ENCODE measurements around the gene TMEM132D.

TMEM132D gene

DNA sequence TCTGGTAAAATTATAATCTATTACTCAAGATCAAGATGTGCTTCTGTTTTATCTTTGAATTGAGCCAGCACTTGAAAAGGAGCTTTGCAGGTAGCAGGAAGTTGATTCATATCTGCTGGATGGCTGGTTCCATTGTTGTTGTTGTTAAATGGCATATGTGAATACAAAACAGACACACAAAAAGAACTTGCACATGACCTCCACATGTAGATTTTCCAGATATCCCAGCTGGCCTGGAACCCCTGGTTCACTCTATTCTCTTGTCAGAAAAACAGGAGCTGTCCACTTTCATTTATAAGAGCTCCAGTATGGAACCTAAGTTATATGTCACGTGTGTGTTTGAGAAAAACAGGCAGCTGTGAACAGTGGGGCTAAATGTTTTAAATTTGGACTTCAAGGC, 273.9 kb downstream of the TMEM132D start:
- ATAC-seq (replicated peaks) (no peak), DNase-seq (no peak)
- H3K27me3 Mint-ChIP-seq = peaks cover 0 to 7% of the 10 kb centered on the region in 2 donors
- no peak overlapping the region for H3K27ac Mint-ChIP-seq
- H3K4me1 Mint-ChIP-seq (ENCODE audit: low read depth in 2 of 2) = no peaks in the 10 kb centered on the region
- H3K36me3 Mint-ChIP-seq (ENCODE audit: insufficient read depth) = peaks cover 3% of the 10 kb centered on the region
- H3K4me3 Mint-ChIP-seq = no peak overlapping the region
- no peaks in the 10 kb centered on the region for H3K9me3 Mint-ChIP-seq

- Mint-ChIP-seq H3K27me3 (peaks cover 0 to 4% of the 10 kb centered on the region in 2 donors), H3K4me1 (ENCODE audit: low read depth in 2 of 2) (no peaks in the 10 kb centered on the region), H3K9me3 (peaks cover 4 to 5% of the 10 kb centered on the region in 2 donors), H3K4me3 (no peak overlapping the region), H3K36me3 (ENCODE audit: insufficient read depth) (no peaks in the 10 kb centered on the region), H3K27ac (no peak overlapping the region)
- no peak for ATAC-seq (replicated peaks)
- no peak for DNase-seq
Observed at GRCh38 chr12:129622566-129622965, 281.3 kb downstream of the TMEM132D start.

- H3K36me3 Mint-ChIP-seq (ENCODE audit: insufficient read depth) = no peaks in the 10 kb centered on the region
- H3K27me3 Mint-ChIP-seq = peaks cover 0 to 4% of the 10 kb centered on the region in 2 donors
- no peaks in the 10 kb centered on the region for H3K4me1 Mint-ChIP-seq (ENCODE audit: low read depth in 2 of 2)
- no peak overlapping the region for H3K27ac Mint-ChIP-seq
- ATAC-seq (replicated peaks) (no peak), DNase-seq (no peak)
- H3K9me3 Mint-ChIP-seq = peaks cover 4 to 5% of the 10 kb centered on the region in 2 donors
- no peak overlapping the region for H3K4me3 Mint-ChIP-seq
Observed at GRCh38 chr12:129619271-129619670, 284.6 kb downstream of the TMEM132D start.

DNA sequence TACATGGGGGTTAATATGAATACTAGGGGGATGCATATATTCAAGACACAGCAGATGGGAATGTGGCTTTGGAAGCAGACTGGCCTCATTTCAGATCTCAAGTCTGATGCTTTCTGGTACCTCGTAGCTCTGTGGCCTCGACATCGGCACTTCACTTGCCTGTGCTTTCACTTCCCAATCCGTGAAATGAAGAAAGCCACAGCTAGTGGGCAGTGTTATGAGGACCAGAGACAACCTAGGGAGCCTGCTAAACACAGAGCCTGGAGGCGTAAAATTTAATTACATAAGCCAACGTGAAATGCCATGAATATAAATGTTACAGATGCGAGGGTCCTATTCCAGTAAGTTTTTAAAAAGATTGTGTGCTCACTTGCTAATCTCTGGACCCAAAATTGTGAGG, 286.0 kb downstream of the TMEM132D start:
- H3K4me1 Mint-ChIP-seq (ENCODE audit: low read depth in 2 of 2) = no peaks in the 10 kb centered on the region
- H3K36me3 Mint-ChIP-seq (ENCODE audit: insufficient read depth) = no peaks in the 10 kb centered on the region
- peaks cover 0 to 4% of the 10 kb centered on the region in 2 donors for H3K27me3 Mint-ChIP-seq
- H3K9me3 Mint-ChIP-seq = peaks cover 4 to 5% of the 10 kb centered on the region in 2 donors
- ATAC-seq (replicated peaks) (no peak), DNase-seq (no peak)
- no peak overlapping the region for H3K4me3 Mint-ChIP-seq
- no peak overlapping the region for H3K27ac Mint-ChIP-seq

DNA sequence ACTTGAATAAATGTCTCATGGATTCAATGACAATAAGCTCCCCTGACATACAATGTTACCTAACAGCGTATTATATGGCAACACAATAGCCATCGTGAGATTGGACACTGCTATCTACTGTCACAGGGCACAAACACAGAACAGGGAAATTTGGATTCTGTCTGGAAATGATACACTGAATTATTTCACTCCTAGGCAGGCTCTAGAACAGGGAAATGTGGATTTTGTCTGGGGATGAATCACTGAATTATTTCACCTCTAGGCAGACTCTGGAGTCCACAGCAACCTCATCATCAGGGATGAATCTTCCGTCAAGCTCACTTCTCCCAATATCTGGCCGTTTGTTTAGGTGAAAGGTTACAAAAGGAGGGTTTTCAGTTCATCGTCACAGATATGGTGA, 288.8 kb downstream of the TMEM132D start:
- DNase-seq = no peak
- Mint-ChIP-seq H3K27me3 (no peaks in the 10 kb centered on the region), H3K4me1 (ENCODE audit: low read depth in 2 of 2) (no peaks in the 10 kb centered on the region), H3K27ac (no peak overlapping the region), H3K9me3 (no peaks in the 10 kb centered on the region), H3K36me3 (ENCODE audit: insufficient read depth) (no peaks in the 10 kb centered on the region), H3K4me3 (no peak overlapping the region)
- no peak for ATAC-seq (replicated peaks)

DNA sequence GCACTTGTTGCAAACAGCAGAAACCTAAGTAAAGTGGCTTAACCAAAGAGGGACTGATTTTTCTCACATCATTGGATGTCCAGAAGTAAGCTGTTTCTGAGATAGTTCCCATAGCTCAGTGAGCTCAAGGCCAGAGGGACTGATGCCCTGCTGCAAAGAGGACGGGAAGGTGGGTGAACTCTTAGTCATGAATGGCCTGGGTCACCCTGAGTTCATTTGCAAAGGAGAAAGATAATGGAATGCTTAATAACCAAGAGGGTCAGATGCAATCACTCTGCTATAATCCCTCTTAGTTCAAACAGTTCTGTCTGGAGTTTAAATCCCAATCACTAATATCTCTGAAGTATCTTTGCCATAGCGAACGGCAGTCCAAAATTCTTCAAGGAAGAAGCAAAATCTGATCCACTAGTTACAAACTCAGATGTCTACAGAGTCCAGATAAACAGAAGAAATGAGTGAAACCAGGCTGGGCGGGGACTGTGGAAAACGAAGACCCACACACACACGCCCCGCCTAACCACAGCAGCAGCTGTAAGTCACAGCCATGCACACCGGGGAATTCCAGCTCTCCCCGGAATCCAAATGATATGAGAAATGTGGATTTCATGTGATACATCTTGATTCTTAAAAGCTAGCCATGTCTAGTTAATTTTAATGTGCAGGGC, 289.5 kb downstream of the TMEM132D start:
- Mint-ChIP-seq H3K4me3 (no peak overlapping the region), H3K9me3 (no peaks in the 10 kb centered on the region), H3K27ac (no peak overlapping the region), H3K27me3 (no peaks in the 10 kb centered on the region), H3K36me3 (ENCODE audit: insufficient read depth) (no peaks in the 10 kb centered on the region), H3K4me1 (ENCODE audit: low read depth in 2 of 2) (no peaks in the 10 kb centered on the region)
- ATAC-seq (replicated peaks) (no peak), DNase-seq (no peak)

- Mint-ChIP-seq H3K9me3 (no peaks in the 10 kb centered on the region), H3K27me3 (no peaks in the 10 kb centered on the region), H3K27ac (no peak overlapping the region), H3K36me3 (ENCODE audit: insufficient read depth) (no peaks in the 10 kb centered on the region), H3K4me3 (no peak overlapping the region), H3K4me1 (ENCODE audit: low read depth in 2 of 2) (no peaks in the 10 kb centered on the region)
- ATAC-seq (replicated peaks) (no peak), DNase-seq (no peak)
Observed at GRCh38 chr12:129613314-129613713, 290.5 kb downstream of the TMEM132D start.

DNA sequence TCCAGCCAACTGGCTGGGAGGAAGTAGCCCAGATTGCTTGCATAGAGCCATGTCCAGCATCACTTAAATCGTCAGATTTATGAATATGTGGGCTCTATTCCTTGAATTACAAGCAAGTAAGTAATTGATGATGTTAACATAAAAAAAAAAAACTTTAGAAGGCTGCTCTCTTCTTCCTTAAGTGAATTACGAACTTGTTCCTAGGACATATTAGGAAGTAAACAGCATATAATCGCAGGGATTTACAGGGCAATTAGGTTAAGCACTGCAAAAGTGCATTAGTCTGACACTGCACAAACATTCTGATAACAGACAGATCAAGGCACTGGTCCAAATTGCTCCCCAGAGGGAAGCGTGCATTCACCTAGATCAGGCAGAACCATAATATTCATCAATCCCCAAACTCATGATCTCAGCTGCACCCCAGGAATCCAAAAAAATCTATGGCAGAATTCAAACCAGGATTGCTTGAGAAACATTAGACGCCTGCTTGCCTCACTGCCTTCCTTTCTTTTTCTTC, 293.2 kb downstream of the TMEM132D start:
- Mint-ChIP-seq H3K27me3 (no peaks in the 10 kb centered on the region), H3K36me3 (ENCODE audit: insufficient read depth) (no peaks in the 10 kb centered on the region), H3K27ac (no peak overlapping the region), H3K4me3 (no peak overlapping the region), H3K4me1 (ENCODE audit: low read depth in 2 of 2) (no peaks in the 10 kb centered on the region), H3K9me3 (no peaks in the 10 kb centered on the region)
- ATAC-seq (replicated peaks) (no peak), DNase-seq (no peak)

DNA sequence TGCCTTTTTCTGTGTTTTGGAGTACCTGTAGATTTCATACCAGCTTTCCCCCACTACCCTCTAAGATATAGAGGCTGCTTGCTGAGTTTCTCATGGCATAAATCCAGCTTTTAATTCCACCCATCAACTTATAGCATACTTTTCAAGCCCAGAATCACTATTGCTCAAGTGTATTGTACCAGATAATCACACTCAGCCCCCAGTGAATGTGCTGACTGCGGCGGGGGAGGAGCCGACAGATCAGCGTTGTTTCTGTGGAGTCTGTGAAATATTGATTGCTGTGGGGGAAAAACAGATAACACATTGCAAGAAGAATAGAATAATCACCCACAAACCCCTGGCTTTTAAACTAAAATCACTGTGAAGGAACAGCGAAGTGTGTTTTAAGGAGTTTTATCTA, 296.1 kb downstream of the TMEM132D start:
- ATAC-seq (replicated peaks) = no peak
- H3K27ac Mint-ChIP-seq = no peak overlapping the region
- H3K4me1 Mint-ChIP-seq (ENCODE audit: low read depth in 2 of 2) = no peaks in the 10 kb centered on the region
- H3K9me3 Mint-ChIP-seq = peaks cover 0 to 2% of the 10 kb centered on the region in 2 donors
- H3K27me3 Mint-ChIP-seq = no peaks in the 10 kb centered on the region
- H3K36me3 Mint-ChIP-seq (ENCODE audit: insufficient read depth) = no peaks in the 10 kb centered on the region
- DNase-seq = no peak
- H3K4me3 Mint-ChIP-seq = no peak overlapping the region

- H3K4me1 Mint-ChIP-seq (ENCODE audit: low read depth in 2 of 2) = no peaks in the 10 kb centered on the region
- DNase-seq = no peak
- H3K27me3 Mint-ChIP-seq = no peaks in the 10 kb centered on the region
- ATAC-seq (replicated peaks) = no peak
- no peak overlapping the region for H3K27ac Mint-ChIP-seq
- H3K4me3 Mint-ChIP-seq = no peak overlapping the region
- H3K36me3 Mint-ChIP-seq (ENCODE audit: insufficient read depth) = no peaks in the 10 kb centered on the region
- peaks cover 0 to 2% of the 10 kb centered on the region in 2 donors for H3K9me3 Mint-ChIP-seq
Observed at GRCh38 chr12:129607301-129607700, 296.5 kb downstream of the TMEM132D start.

DNA sequence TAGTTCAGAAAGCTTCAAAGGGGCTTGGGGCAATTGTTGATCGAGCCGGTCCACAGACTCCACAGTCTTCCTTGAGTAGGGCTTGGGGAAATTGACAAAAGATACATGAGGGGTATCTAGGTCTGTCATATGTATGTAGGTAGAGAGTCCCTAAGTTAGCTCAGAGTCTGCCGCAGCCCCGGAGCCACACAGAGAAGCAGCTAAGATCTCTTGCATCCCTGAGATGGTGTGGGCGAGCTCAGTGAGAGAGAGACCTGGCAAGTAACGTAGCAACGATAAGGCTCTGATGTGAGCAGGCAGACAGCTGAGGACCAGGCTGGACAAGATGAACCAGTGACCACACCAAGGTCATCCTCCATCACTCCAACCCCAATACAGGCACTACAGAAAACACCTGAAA, 297.6 kb downstream of the TMEM132D start:
- no peaks in the 10 kb centered on the region for H3K4me1 Mint-ChIP-seq (ENCODE audit: low read depth in 2 of 2)
- no peak overlapping the region for H3K27ac Mint-ChIP-seq
- H3K36me3 Mint-ChIP-seq (ENCODE audit: insufficient read depth) = no peaks in the 10 kb centered on the region
- H3K27me3 Mint-ChIP-seq = no peaks in the 10 kb centered on the region
- H3K4me3 Mint-ChIP-seq = no peak overlapping the region
- ATAC-seq (replicated peaks) (no peak), DNase-seq (no peak)
- H3K9me3 Mint-ChIP-seq = peaks cover 0 to 5% of the 10 kb centered on the region in 2 donors

DNA sequence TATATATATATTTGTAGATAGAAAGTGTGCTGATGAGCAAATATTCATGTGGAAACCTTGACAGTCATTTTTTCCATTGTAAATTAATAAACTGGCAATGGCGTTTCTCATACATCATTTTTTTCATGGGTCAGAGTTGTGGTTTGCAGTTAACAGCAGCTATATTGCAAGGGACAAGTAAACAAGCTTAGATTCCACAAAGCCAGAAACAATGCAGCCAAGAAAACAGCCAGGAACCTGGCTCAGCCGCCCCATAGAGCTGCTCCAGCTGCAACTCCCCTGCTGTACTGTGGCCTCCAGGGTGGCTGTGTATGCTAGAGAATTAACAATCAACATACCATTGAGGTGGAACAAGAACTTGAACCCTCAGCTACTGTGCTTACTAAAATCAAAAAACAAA, 298.2 kb downstream of the TMEM132D start:
- ATAC-seq (replicated peaks) (no peak), DNase-seq (no peak)
- no peaks in the 10 kb centered on the region for H3K36me3 Mint-ChIP-seq (ENCODE audit: insufficient read depth)
- peaks cover 0 to 5% of the 10 kb centered on the region in 2 donors for H3K9me3 Mint-ChIP-seq
- no peak overlapping the region for H3K4me3 Mint-ChIP-seq
- no peaks in the 10 kb centered on the region for H3K27me3 Mint-ChIP-seq
- H3K4me1 Mint-ChIP-seq (ENCODE audit: low read depth in 2 of 2) = no peaks in the 10 kb centered on the region
- no peak overlapping the region for H3K27ac Mint-ChIP-seq

DNA sequence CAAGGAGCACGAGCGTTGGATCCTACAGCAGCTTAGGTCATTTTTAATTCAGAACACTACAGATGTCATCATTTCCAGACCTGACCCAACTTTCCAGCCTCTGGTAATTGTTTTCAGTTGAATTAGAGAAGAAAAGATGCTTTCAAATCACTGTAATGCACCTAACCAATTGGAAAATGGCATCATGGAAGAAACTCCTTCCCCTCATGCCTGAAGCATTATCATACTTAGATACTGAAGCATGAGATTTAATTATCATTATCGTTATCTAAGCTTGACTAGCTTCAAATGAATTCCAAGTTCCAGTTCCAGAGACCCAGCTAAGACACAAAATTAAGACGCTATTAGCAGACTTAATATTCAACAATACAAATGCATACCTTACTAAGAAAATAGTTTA, 299.3 kb downstream of the TMEM132D start:
- DNase-seq (no peak), ATAC-seq (replicated peaks) (no peak)
- Mint-ChIP-seq H3K27ac (no peak overlapping the region), H3K9me3 (peaks cover 0 to 5% of the 10 kb centered on the region in 2 donors), H3K36me3 (ENCODE audit: insufficient read depth) (no peaks in the 10 kb centered on the region), H3K27me3 (peaks cover 0 to 7% of the 10 kb centered on the region in 2 donors), H3K4me3 (no peak overlapping the region), H3K4me1 (ENCODE audit: low read depth in 2 of 2) (no peaks in the 10 kb centered on the region)

- H3K27ac Mint-ChIP-seq = no peak overlapping the region
- ATAC-seq (replicated peaks) (no peak), DNase-seq (no peak)
- peaks cover 0 to 5% of the 10 kb centered on the region in 2 donors for H3K9me3 Mint-ChIP-seq
- H3K4me3 Mint-ChIP-seq = no peak overlapping the region
- no peaks in the 10 kb centered on the region for H3K36me3 Mint-ChIP-seq (ENCODE audit: insufficient read depth)
- H3K4me1 Mint-ChIP-seq (ENCODE audit: low read depth in 2 of 2) = no peaks in the 10 kb centered on the region
- peaks cover 5 to 7% of the 10 kb centered on the region in 2 donors for H3K27me3 Mint-ChIP-seq
Observed at GRCh38 chr12:129599406-129599805, 304.4 kb downstream of the TMEM132D start.
